Esophagus muscularis mucosa (tissue), 3 donors: Measurements from ENCODE around the gene L1CAM.

Experiments
- CTCF ChIP-seq, 3 experiments: fragments of 200-600 bp in 2 of 3; fragments of 450-650 bp in 1 of 3; sonication (generic) in 2 of 3; IDR thresholded peaks; one replicate each; pipeline ENCODE4 v1.5.1; 2017 to 2019; ENCODE audit warnings: antibody characterized with exemption in 3 of 3, mild to moderate bottlenecking in 2 of 3, moderate library complexity in 1 of 3
- POLR2AphosphoS5 ChIP-seq, 2 donors: sonication (generic); formaldehyde crosslinking; IDR thresholded peaks; one replicate each; pipeline ENCODE4 v1.6.1; 2017; ENCODE audit warnings: antibody characterized with exemption in 2 of 2

GRCh38 chrX:153832728-153833127, 53.2 kb downstream of the L1CAM start:
- TF ChIP-seq CTCF (IDR thresholded peaks at IDR 0.05) (no peak), POLR2AphosphoS5 (IDR thresholded peaks at IDR 0.05) (no peak)
